ENCODE results near the gene CSF3R. TPM values are rescaled to one million over a fixed set of nuclear protein-coding genes. Genes with fewer than 3 reads are reported as not detected.

CSF3R gene
- total and polyA plus RNA-seq, 2 donors from 2014 or later, result 1.4 to 13.3 TPM

DNA sequence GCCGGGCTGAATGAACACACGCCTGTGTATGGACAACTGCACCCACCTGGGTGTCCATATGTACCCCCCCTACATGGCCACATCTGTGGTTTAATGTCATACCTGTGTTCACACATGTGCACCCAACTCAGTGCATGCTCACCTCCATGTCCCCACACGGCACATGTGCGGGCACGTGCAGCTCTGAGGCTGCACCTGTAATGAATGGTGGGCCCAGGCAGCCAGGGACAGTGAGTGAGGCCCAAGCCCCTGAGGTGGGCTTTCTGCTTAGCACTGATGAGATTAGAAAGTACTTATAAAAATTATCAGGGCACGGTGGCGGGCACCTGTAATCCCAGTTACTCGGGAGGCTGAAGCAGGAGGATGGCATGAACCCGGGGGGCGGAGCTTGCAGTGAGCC is 42.5 kb upstream of the CSF3R start:
- H3K4me3 ChIP-seq (ENCODE audit: low read length in 3 of 3), result no peak overlapping the region
- no peaks in the 10 kb centered on the region for H3K9me3 ChIP-seq (ENCODE audit: control insufficient read depth in 2 of 3, insufficient read depth in 1 of 3, low read length in 3 of 3)
- no peaks in the 10 kb centered on the region for H3K36me3 ChIP-seq (ENCODE audit: control insufficient read depth in 2 of 3, insufficient read depth in 3 of 3, low read length in 3 of 3)
- H3K9ac ChIP-seq (ENCODE audit: low read length in 3 of 3), result no peak overlapping the region
- FAIRE-seq (no peak), DNase-seq (no peak)
- intact Hi-C loops (cut with DNase I), result no loop called here
- H3K27ac ChIP-seq (ENCODE audit: low read depth in 2 of 2, low read length in 2 of 2), result no peak overlapping the region
- H3K4me1 ChIP-seq (ENCODE audit: control insufficient read depth in 2 of 3, insufficient read depth in 2 of 3, low read depth in 1 of 3, low read length in 3 of 3), result no peaks in the 10 kb centered on the region
- no peaks in the 10 kb centered on the region for H3K27me3 ChIP-seq (ENCODE audit: control insufficient read depth, insufficient read depth, low read length)
- TF ChIP-seq, protein P1, sequence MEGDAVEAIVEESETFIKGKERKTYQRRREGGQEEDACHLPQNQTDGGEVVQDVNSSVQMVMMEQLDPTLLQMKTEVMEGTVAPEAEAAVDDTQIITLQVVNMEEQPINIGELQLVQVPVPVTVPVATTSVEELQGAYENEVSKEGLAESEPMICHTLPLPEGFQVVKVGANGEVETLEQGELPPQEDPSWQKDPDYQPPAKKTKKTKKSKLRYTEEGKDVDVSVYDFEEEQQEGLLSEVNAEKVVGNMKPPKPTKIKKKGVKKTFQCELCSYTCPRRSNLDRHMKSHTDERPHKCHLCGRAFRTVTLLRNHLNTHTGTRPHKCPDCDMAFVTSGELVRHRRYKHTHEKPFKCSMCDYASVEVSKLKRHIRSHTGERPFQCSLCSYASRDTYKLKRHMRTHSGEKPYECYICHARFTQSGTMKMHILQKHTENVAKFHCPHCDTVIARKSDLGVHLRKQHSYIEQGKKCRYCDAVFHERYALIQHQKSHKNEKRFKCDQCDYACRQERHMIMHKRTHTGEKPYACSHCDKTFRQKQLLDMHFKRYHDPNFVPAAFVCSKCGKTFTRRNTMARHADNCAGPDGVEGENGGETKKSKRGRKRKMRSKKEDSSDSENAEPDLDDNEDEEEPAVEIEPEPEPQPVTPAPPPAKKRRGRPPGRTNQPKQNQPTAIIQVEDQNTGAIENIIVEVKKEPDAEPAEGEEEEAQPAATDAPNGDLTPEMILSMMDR (IDR thresholded peaks at IDR 0.05; ENCODE audit: borderline replicate concordance, extremely low read depth, insufficient read depth), result no peak

DNA sequence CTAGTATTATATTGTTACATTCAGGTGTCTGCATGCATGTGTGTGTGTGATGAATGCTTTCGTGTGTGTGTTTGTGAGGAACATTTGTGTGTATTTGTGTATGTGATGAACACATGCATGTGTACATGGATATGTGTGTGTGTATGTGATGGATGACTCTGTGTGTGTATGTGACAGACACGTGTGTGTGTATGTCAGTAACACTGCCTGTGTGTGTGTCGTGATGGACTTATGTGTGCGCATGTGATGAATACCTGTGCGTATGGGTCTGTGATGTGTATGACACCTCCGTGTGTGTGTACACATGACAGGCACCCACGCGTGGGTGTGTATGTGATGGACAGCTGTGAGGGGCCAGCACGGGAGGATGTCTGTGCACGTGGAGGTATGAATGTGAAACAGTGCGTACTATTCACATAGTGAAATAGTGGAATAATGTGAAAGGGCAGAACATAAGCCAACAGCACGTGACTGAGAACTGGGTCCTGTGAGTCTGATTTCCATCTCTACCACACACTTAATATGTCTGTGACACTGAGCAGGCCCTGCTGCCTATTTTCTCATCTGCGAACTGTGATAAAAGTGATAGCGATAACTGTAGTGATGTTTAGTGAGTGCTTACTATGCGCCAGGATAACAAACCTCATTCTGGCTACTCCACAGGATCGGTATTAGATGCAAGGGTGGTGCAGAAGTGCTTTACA is 41.8 kb upstream of the CSF3R start:
- FAIRE-seq (no peak), DNase-seq (no peak)
- no peaks in the 10 kb centered on the region for H3K9me3 ChIP-seq (ENCODE audit: control insufficient read depth in 2 of 3, insufficient read depth in 1 of 3, low read length in 3 of 3)
- H3K27ac ChIP-seq (ENCODE audit: low read depth in 2 of 2, low read length in 2 of 2), result no peak overlapping the region
- intact Hi-C loops (cut with DNase I), result no loop called here
- no peak overlapping the region for H3K9ac ChIP-seq (ENCODE audit: low read length in 3 of 3)
- no peak overlapping the region for H3K4me3 ChIP-seq (ENCODE audit: low read length in 3 of 3)
- H3K36me3 ChIP-seq (ENCODE audit: control insufficient read depth in 2 of 3, insufficient read depth in 3 of 3, low read length in 3 of 3), result no peaks in the 10 kb centered on the region
- TF ChIP-seq, protein P1 (IDR thresholded peaks at IDR 0.05; ENCODE audit: borderline replicate concordance, extremely low read depth, insufficient read depth), result no peak
- no peaks in the 10 kb centered on the region for H3K4me1 ChIP-seq (ENCODE audit: control insufficient read depth in 2 of 3, insufficient read depth in 2 of 3, low read depth in 1 of 3, low read length in 3 of 3)
- H3K27me3 ChIP-seq (ENCODE audit: control insufficient read depth, insufficient read depth, low read length), result no peaks in the 10 kb centered on the region

DNA sequence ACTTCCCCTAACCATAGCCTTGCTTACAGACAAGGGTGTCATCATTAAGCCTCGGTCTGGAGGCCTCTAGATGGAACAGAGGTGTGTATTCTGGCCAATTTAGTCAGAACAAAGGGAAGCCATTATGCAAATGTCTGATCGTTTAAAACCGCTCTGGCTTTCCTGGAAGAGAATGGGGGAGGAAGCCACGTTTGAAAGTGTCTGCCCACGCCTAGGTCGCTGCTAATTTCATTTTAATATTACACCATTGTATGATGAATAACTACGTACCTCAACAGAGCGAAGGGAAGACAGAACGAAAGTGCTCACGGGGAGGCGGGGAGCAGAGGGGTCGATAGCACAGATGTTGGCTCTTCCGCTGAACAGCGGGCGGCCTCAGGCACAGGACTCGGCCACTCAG is 41.1 kb upstream of the CSF3R start:
- Histone ChIP-seq H3K9me3 (ENCODE audit: control insufficient read depth in 2 of 3, insufficient read depth in 1 of 3, low read length in 3 of 3) (no peaks in the 10 kb centered on the region), H3K27ac (ENCODE audit: low read depth in 2 of 2, low read length in 2 of 2) (no peak overlapping the region), H3K36me3 (ENCODE audit: control insufficient read depth in 2 of 3, insufficient read depth in 3 of 3, low read length in 3 of 3) (no peaks in the 10 kb centered on the region), H3K27me3 (ENCODE audit: control insufficient read depth, insufficient read depth, low read length) (no peaks in the 10 kb centered on the region), H3K4me1 (ENCODE audit: control insufficient read depth in 2 of 3, insufficient read depth in 2 of 3, low read depth in 1 of 3, low read length in 3 of 3) (no peaks in the 10 kb centered on the region), H3K4me3 (ENCODE audit: low read length in 3 of 3) (no peak overlapping the region), H3K9ac (ENCODE audit: low read length in 3 of 3) (no peak overlapping the region)
- intact Hi-C loops (cut with DNase I), result no loop called here
- TF ChIP-seq, protein P1 (IDR thresholded peaks at IDR 0.05; ENCODE audit: borderline replicate concordance, extremely low read depth, insufficient read depth), result no peak
- no peak for FAIRE-seq
- no peak for DNase-seq

DNA sequence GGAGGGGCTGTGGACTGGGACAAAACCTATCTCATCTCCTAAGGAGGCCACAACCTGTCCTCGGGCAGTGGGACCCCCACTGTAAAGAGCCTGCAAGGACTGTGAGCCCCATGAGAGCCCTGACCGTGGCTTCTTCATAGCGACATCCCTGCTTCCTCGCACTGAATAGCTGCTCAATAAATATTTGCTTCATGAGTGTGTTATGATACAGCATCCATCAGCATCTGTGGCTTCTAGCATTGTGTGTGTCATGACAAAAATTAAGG is 40.5 kb upstream of the CSF3R start:
- no peak overlapping the region for H3K27ac ChIP-seq (ENCODE audit: low read depth in 2 of 2, low read length in 2 of 2)
- no peaks in the 10 kb centered on the region for H3K4me1 ChIP-seq (ENCODE audit: control insufficient read depth in 2 of 3, insufficient read depth in 2 of 3, low read depth in 1 of 3, low read length in 3 of 3)
- H3K36me3 ChIP-seq (ENCODE audit: control insufficient read depth in 2 of 3, insufficient read depth in 3 of 3, low read length in 3 of 3), result no peaks in the 10 kb centered on the region
- TF ChIP-seq, protein P1 (IDR thresholded peaks at IDR 0.05; ENCODE audit: borderline replicate concordance, extremely low read depth, insufficient read depth), result no peak
- DNase-seq (no peak), FAIRE-seq (no peak)
- H3K4me3 ChIP-seq (ENCODE audit: low read length in 3 of 3), result no peak overlapping the region
- intact Hi-C loops (cut with DNase I), result no loop called here
- H3K9me3 ChIP-seq (ENCODE audit: control insufficient read depth in 2 of 3, insufficient read depth in 1 of 3, low read length in 3 of 3), result no peaks in the 10 kb centered on the region
- no peaks in the 10 kb centered on the region for H3K27me3 ChIP-seq (ENCODE audit: control insufficient read depth, insufficient read depth, low read length)
- no peak overlapping the region for H3K9ac ChIP-seq (ENCODE audit: low read length in 3 of 3)

Measured in kidney (tissue), 14 donors.